Neural progenitor cell (in vitro differentiated cells): ENCODE results near the gene CHST4. TPM values are rescaled to one million over a fixed set of nuclear protein-coding genes. Genes with fewer than 3 reads are reported as not detected.

Source experiments
- DNase-seq: peaks from one replicate; pipeline ENCODE4 v3.0.0-alpha.2; 2016; ENCODE audit warnings: low spot score
- H2AFZ ChIP-seq: fragments of 200-600 bp; sonication (generic); replicated peaks from 2 replicates; pipeline ENCODE4 v1.6.1; 2016; ENCODE audit warnings: antibody characterized with exemption
- H3F3A ChIP-seq: fragments of 200-600 bp; sonication (generic); 2 replicates; pipeline ENCODE4 v1.6.1; 2016; ENCODE audit warnings: antibody characterized with exemption, low read depth
- H3K27ac ChIP-seq: fragments of 200-600 bp; sonication (generic); 2 replicates; pipeline ENCODE4 v1.5.1; 2016; ENCODE audit warnings: mild to moderate bottlenecking
- H3K27me3 ChIP-seq: fragments of 200-600 bp; sonication (generic); 2 replicates; pipeline ENCODE4 v1.6.1; 2016; ENCODE audit warnings: mild to moderate bottlenecking, moderate library complexity
- H3K36me3 ChIP-seq: fragments of 200-600 bp; sonication (generic); 2 replicates; pipeline ENCODE4 v1.5.1; 2016
- H3K4me1 ChIP-seq: fragments of 200-600 bp; sonication (generic); 2 replicates; pipeline ENCODE4 v1.6.1; 2016; ENCODE audit warnings: mixed run types
- H3K4me2 ChIP-seq: fragments of 200-600 bp; sonication (generic); 2 replicates; pipeline ENCODE4 v1.6.1; 2016
- H3K4me3 ChIP-seq: fragments of 200-600 bp; sonication (generic); 2 replicates; pipeline ENCODE4 v1.5.1; 2016
- H3K79me2 ChIP-seq: fragments of 200-600 bp; sonication (generic); 2 replicates; pipeline ENCODE4 v1.6.1; 2016; ENCODE audit warnings: low read depth
- H3K9ac ChIP-seq: fragments of 200-600 bp; sonication (generic); 2 replicates; pipeline ENCODE4 v1.6.1; 2016
- H3K9me3 ChIP-seq: fragments of 200-600 bp; sonication (generic); 2 replicates; pipeline ENCODE4 v1.5.1; 2016; ENCODE audit warnings: low read depth
- H4K20me1 ChIP-seq: fragments of 200-600 bp; sonication (generic); 2 replicates; pipeline ENCODE4 v1.6.1; 2016; ENCODE audit warnings: low read depth
- H3K27ac Mint-ChIP-seq: 3 replicates; pipeline ENCODE4 v1.8.0; 2021; ENCODE audit warnings: mixed read lengths
- H3K27me3 Mint-ChIP-seq: 2 replicates; pipeline ENCODE4 v1.8.0; 2022; ENCODE audit warnings: low read depth, mild to moderate bottlenecking, inconsistent platforms, moderate library complexity, mixed read lengths; ENCODE audit not compliant: insufficient read depth
- H3K36me3 Mint-ChIP-seq: 3 replicates; pipeline ENCODE4 v1.8.0; 2021; ENCODE audit warnings: mixed read lengths
- H3K4me1 Mint-ChIP-seq: 3 replicates; pipeline ENCODE4 v1.8.0; 2021; ENCODE audit warnings: mixed read lengths
- H3K4me3 Mint-ChIP-seq: 3 replicates; pipeline ENCODE4 v1.8.0; 2021; ENCODE audit warnings: mild to moderate bottlenecking, moderate library complexity, mixed read lengths
- H3K9me3 Mint-ChIP-seq: 3 replicates; pipeline ENCODE4 v1.8.0; 2020; ENCODE audit warnings: mixed read lengths
- CTCF ChIP-seq: fragments of 200-600 bp; sonication (generic); IDR thresholded peaks from 2 replicates; pipeline ENCODE4 v1.5.1; 2017; ENCODE audit warnings: antibody characterized with exemption, mild to moderate bottlenecking
- EZH2 ChIP-seq: fragments of 200-600 bp; sonication (generic); IDR thresholded peaks from 2 replicates; pipeline ENCODE4 v1.6.1; 2017; ENCODE audit warnings: antibody characterized with exemption, mild to moderate bottlenecking, moderate library complexity
- EZH2phosphoT487 ChIP-seq: fragments of 200-600 bp; sonication (generic); IDR thresholded peaks from 2 replicates; pipeline ENCODE4 v1.6.1; 2017; ENCODE audit warnings: antibody characterized with exemption
- total RNA-seq: library from RNA; depleted of rRNA; stranded (reverse); fragments of >200 nt; gene quantifications from 2 replicates; pipeline ENCODE4 v1.2.3, GENCODE V29; 2015; ENCODE audit warnings: low replicate concordance

CHST4 gene
- total RNA-seq, 1 donor from 2014 or later, result not detected

DNA sequence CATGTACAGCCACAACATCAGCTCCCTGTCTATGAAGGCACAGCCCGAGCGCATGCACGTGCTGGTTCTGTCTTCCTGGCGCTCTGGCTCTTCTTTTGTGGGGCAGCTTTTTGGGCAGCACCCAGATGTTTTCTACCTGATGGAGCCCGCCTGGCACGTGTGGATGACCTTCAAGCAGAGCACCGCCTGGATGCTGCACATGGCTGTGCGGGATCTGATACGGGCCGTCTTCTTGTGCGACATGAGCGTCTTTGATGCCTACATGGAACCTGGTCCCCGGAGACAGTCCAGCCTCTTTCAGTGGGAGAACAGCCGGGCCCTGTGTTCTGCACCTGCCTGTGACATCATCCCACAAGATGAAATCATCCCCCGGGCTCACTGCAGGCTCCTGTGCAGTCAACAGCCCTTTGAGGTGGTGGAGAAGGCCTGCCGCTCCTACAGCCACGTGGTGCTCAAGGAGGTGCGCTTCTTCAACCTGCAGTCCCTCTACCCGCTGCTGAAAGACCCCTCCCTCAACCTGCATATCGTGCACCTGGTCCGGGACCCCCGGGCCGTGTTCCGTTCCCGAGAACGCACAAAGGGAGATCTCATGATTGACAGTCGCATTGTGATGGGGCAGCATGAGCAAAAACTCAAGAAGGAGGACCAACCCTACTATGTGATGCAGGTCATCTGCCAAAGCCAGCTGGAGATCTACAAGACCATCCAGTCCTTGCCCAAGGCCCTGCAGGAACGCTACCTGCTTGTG is 10.7 kb downstream of the CHST4 start:
- H3K79me2 ChIP-seq, result no peaks in the 10 kb centered on the region
- no peaks in the 10 kb centered on the region for H3K4me1 Mint-ChIP-seq
- H3K4me3 Mint-ChIP-seq, result no peak overlapping the region
- H3K27me3 Mint-ChIP-seq, result no peaks in the 10 kb centered on the region
- no peak overlapping the region for H3K9ac ChIP-seq
- TF ChIP-seq EZH2, result no peak
- H3K9me3 Mint-ChIP-seq, result no peaks in the 10 kb centered on the region
- H3K4me1 ChIP-seq, result no peaks in the 10 kb centered on the region
- no peaks in the 10 kb centered on the region for H3K36me3 ChIP-seq
- no peak overlapping the region for H3K4me2 ChIP-seq
- H3K9me3 ChIP-seq, result no peaks in the 10 kb centered on the region
- no peak overlapping the region for H2AFZ ChIP-seq
- DNase-seq, result no peak
- no peaks in the 10 kb centered on the region for H4K20me1 ChIP-seq
- no peak overlapping the region for H3K27ac ChIP-seq
- no peaks in the 10 kb centered on the region for H3K27me3 ChIP-seq
- H3K36me3 Mint-ChIP-seq, result peaks cover 2% of the 10 kb centered on the region
- H3K27ac Mint-ChIP-seq, result no peak overlapping the region
- no peaks in the 10 kb centered on the region for H3F3A ChIP-seq
- no peak overlapping the region for H3K4me3 ChIP-seq

- no peaks in the 10 kb centered on the region for H3K27me3 Mint-ChIP-seq
These were observed 11.4 kb downstream of the CHST4 start for GRCh38 chr16:71537643-71538042.

GRCh38 chr16:71542377-71542776 is 16.2 kb downstream of the CHST4 start:
- Histone ChIP-seq H3K9me3 (no peaks in the 10 kb centered on the region), H3F3A (no peaks in the 10 kb centered on the region), H2AFZ (no peak overlapping the region), H3K9ac (no peak overlapping the region), H3K36me3 (no peaks in the 10 kb centered on the region), H3K79me2 (no peaks in the 10 kb centered on the region), H3K4me2 (no peak overlapping the region), H3K27ac (no peak overlapping the region), H3K4me1 (no peaks in the 10 kb centered on the region), H3K4me3 (no peak overlapping the region), H4K20me1 (no peaks in the 10 kb centered on the region), H3K27me3 (peaks cover 10% of the 10 kb centered on the region)
- H3K4me3 Mint-ChIP-seq, result no peak overlapping the region
- H3K36me3 Mint-ChIP-seq, result no peaks in the 10 kb centered on the region
- TF ChIP-seq EZH2phosphoT487, result no peak
- TF ChIP-seq CTCF, result peak; percentile 79
- H3K27me3 Mint-ChIP-seq, result no peaks in the 10 kb centered on the region
- H3K4me1 Mint-ChIP-seq, result peaks cover 3% of the 10 kb centered on the region
- peak; percentile 84 for DNase-seq
- no peak overlapping the region for H3K27ac Mint-ChIP-seq
- H3K9me3 Mint-ChIP-seq, result no peaks in the 10 kb centered on the region

More at GRCh38 chr16:71537643-71538042, 11.4 kb downstream of the CHST4 start:
- H3K4me3 Mint-ChIP-seq, result no peak overlapping the region
- TF ChIP-seq EZH2 (no peak), EZH2phosphoT487 (no peak), CTCF (peak; percentile 69)
- Histone ChIP-seq H3K27me3 (no peaks in the 10 kb centered on the region), H3K9me3 (no peaks in the 10 kb centered on the region), H3K79me2 (no peaks in the 10 kb centered on the region), H3F3A (no peaks in the 10 kb centered on the region), H3K4me2 (no peak overlapping the region), H3K27ac (no peak overlapping the region), H4K20me1 (no peaks in the 10 kb centered on the region), H2AFZ (no peak overlapping the region), H3K4me3 (no peak overlapping the region), H3K9ac (no peak overlapping the region), H3K36me3 (no peaks in the 10 kb centered on the region), H3K4me1 (no peaks in the 10 kb centered on the region)
- peak; percentile 67 for DNase-seq
- no peak overlapping the region for H3K27ac Mint-ChIP-seq
- H3K4me1 Mint-ChIP-seq, result peaks cover 3% of the 10 kb centered on the region
- no peaks in the 10 kb centered on the region for H3K9me3 Mint-ChIP-seq
- H3K36me3 Mint-ChIP-seq, result peaks cover 2% of the 10 kb centered on the region

- H3K9me3 ChIP-seq, result no peaks in the 10 kb centered on the region
- no peaks in the 10 kb centered on the region for H3K9me3 Mint-ChIP-seq
- no peaks in the 10 kb centered on the region for H3K4me1 ChIP-seq
- H3K27ac Mint-ChIP-seq, result no peak overlapping the region
- H3K27me3 Mint-ChIP-seq, result no peaks in the 10 kb centered on the region
- H3K79me2 ChIP-seq, result no peaks in the 10 kb centered on the region
- H3K4me2 ChIP-seq, result no peak overlapping the region
- no peak overlapping the region for H3K4me3 Mint-ChIP-seq
- H2AFZ ChIP-seq, result no peak overlapping the region
- no peaks in the 10 kb centered on the region for H4K20me1 ChIP-seq
- no peak for TF ChIP-seq CTCF
- no peak for TF ChIP-seq EZH2phosphoT487
- TF ChIP-seq EZH2, result no peak
- H3K36me3 Mint-ChIP-seq, result no peaks in the 10 kb centered on the region
- peaks cover 35% of the 10 kb centered on the region for H3K27me3 ChIP-seq
- no peak for DNase-seq
- no peak overlapping the region for H3K4me3 ChIP-seq
- H3K27ac ChIP-seq, result no peak overlapping the region
- no peak overlapping the region for H3K9ac ChIP-seq
- no peaks in the 10 kb centered on the region for H3K36me3 ChIP-seq
- H3K4me1 Mint-ChIP-seq, result peaks cover 3% of the 10 kb centered on the region
- H3F3A ChIP-seq, result no peaks in the 10 kb centered on the region
These were observed 20.9 kb downstream of the CHST4 start for GRCh38 chr16:71547168-71547567.
